Chondrocyte (in vitro differentiated cells): ENCODE results near the gene TMEM132D. TPM values are rescaled to one million over a fixed set of nuclear protein-coding genes. Genes with fewer than 3 reads are reported as not detected.

Source experiments
- DNase-seq: peaks from one replicate; pipeline ENCODE4 v3.0.0; 2021; ENCODE audit warnings: mixed read lengths, low spot score
- H3K27ac Mint-ChIP-seq: one replicate; pipeline ENCODE4 v1.8.0; 2021; ENCODE audit warnings: mild to moderate bottlenecking, moderate library complexity, mixed read lengths; ENCODE audit not compliant: unreplicated experiment
- H3K27me3 Mint-ChIP-seq: 2 replicates; pipeline ENCODE4 v1.8.0; 2021; ENCODE audit warnings: low read depth, mixed read lengths
- H3K36me3 Mint-ChIP-seq: 2 replicates; pipeline ENCODE4 v1.8.0; 2021; ENCODE audit warnings: low read depth, mixed read lengths
- H3K4me1 Mint-ChIP-seq: 2 replicates; pipeline ENCODE4 v1.8.0; 2021; ENCODE audit warnings: low read depth, mild to moderate bottlenecking, mixed read lengths
- H3K4me3 Mint-ChIP-seq: one replicate; pipeline ENCODE4 v1.8.0; 2021; ENCODE audit warnings: mild to moderate bottlenecking, moderate library complexity, mixed read lengths; ENCODE audit not compliant: unreplicated experiment
- H3K9me3 Mint-ChIP-seq: 2 replicates; pipeline ENCODE4 v1.8.0; 2021; ENCODE audit warnings: low read depth, mixed read lengths
- CTCF ChIP-seq: fragments of 200-600 bp; sonication (generic); IDR thresholded peaks from 2 replicates; pipeline ENCODE4 v1.5.0; 2021; ENCODE audit warnings: antibody characterized with exemption, mild to moderate bottlenecking, moderate library complexity
- total RNA-seq: library from RNA; stranded (reverse); gene quantifications from 3 replicates; pipeline ENCODE4 v1.2.1, GENCODE V29; 2021

Gene TMEM132D
- total RNA-seq, 1 donor from 2014 or later = 3.1 TPM

- Mint-ChIP-seq H3K4me1 (no peaks in the 10 kb centered on the region), H3K4me3 (no peak overlapping the region), H3K36me3 (peaks cover 2% of the 10 kb centered on the region), H3K27ac (no peak overlapping the region), H3K27me3 (no peaks in the 10 kb centered on the region), H3K9me3 (peaks cover 12% of the 10 kb centered on the region)
- TF ChIP-seq CTCF = no peak
- DNase-seq = no peak
Observed at GRCh38 chr12:129467726-129468125, 436.1 kb downstream of the TMEM132D start.

GRCh38 chr12:129467289-129467688, 436.5 kb downstream of the TMEM132D start:
- H3K9me3 Mint-ChIP-seq = peaks cover 12% of the 10 kb centered on the region
- no peak overlapping the region for H3K4me3 Mint-ChIP-seq
- H3K27me3 Mint-ChIP-seq = no peaks in the 10 kb centered on the region
- DNase-seq = no peak
- H3K27ac Mint-ChIP-seq = no peak overlapping the region
- TF ChIP-seq CTCF = no peak
- H3K4me1 Mint-ChIP-seq = no peaks in the 10 kb centered on the region
- peaks cover 2% of the 10 kb centered on the region for H3K36me3 Mint-ChIP-seq

GRCh38 chr12:129466499-129466898, 437.3 kb downstream of the TMEM132D start:
- no peak overlapping the region for H3K27ac Mint-ChIP-seq
- no peak for TF ChIP-seq CTCF
- DNase-seq = no peak
- no peaks in the 10 kb centered on the region for H3K27me3 Mint-ChIP-seq
- no peaks in the 10 kb centered on the region for H3K4me1 Mint-ChIP-seq
- peaks cover 11% of the 10 kb centered on the region for H3K9me3 Mint-ChIP-seq
- H3K4me3 Mint-ChIP-seq = no peak overlapping the region
- peaks cover 2% of the 10 kb centered on the region for H3K36me3 Mint-ChIP-seq

- Mint-ChIP-seq H3K36me3 (no peaks in the 10 kb centered on the region), H3K27ac (no peak overlapping the region), H3K4me3 (no peak overlapping the region), H3K4me1 (no peaks in the 10 kb centered on the region), H3K9me3 (peaks cover 8% of the 10 kb centered on the region), H3K27me3 (no peaks in the 10 kb centered on the region)
- no peak for DNase-seq
- no peak for TF ChIP-seq CTCF
Observed at GRCh38 chr12:129459886-129460285, 443.9 kb downstream of the TMEM132D start.

GRCh38 chr12:129446696-129447095, 457.1 kb downstream of the TMEM132D start:
- H3K4me3 Mint-ChIP-seq = no peak overlapping the region
- H3K27ac Mint-ChIP-seq = no peak overlapping the region
- H3K9me3 Mint-ChIP-seq = peaks cover 5% of the 10 kb centered on the region
- no peak for TF ChIP-seq CTCF
- DNase-seq = no peak
- no peaks in the 10 kb centered on the region for H3K36me3 Mint-ChIP-seq
- H3K27me3 Mint-ChIP-seq = no peaks in the 10 kb centered on the region
- no peaks in the 10 kb centered on the region for H3K4me1 Mint-ChIP-seq
